ENCODE measurements around the gene RAB7B.
"Not testable (repeated sequence)": the region's sequence is repeated elsewhere in the genome, so short reads cannot be mapped to it uniquely, and the experiment has no call there.

The RAB7B gene

GRCh38 chr1:206002871-206003801 is at the start of gene RAB7B:
RAB7B (minus strand) TSS chr1:206003395; CDS start chr1:205994135, 9,260 bp downstream.
- DNase-seq = no peak

DNA sequence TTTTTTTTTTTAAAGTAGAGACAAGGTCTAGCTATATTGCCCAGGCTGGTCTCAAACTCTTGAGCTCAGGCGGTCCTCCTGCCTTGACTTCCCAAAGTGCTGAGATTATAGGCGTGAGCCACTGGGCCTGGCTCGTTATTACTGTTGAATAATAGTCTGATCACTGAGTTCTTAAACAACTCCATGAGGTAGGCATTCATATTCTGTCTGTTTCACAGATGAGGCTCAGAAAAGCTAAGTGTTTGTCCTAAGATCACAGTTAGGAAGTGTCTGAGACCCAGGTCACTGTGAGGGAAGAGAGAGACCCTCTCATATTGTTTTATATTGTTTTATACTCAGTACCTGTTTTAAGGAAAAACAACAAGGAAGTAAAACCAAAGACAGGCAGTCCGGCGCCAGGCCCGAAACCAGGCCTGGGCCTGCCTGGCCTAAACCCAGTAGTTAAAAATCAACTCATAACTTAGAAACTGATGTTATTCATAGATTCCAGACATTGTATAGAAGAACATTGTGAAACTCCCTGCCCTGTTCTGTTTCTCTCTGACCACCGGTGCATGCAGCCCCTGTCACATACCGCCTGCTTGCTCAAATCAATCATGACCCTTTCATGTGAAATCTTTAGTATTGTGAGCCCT is 49.2 kb upstream of the RAB7B start:
- DNase-seq = not testable (repeated sequence)

DNA sequence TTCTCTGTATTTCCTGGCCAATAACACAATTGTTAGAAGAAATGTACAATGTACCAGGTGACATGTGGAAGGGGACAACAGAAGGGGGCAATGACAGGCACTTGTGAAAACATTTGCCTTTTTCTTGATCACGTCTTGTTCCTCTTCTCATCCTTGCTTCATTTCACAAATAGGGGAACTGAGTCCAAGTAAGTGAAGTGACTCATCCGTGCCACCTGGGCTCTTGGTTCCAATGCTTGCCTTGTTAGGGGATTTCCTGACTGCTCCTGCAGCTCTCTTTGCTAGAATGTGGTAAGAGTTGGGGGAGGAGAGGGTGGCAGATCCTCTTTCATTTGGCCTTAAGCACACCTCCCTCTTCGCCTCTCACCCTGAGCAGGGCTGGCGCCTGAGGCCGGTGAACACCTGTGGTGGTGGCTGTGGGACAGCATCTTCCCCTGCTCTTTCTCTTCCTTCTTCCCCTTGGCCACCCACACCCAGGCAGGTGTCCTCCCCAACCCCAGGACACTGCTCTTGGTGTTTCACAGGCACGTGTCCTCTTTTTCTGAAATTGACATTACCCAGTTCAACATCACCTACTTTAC is 47.5 kb upstream of the RAB7B start:
- no peak for DNase-seq

DNA sequence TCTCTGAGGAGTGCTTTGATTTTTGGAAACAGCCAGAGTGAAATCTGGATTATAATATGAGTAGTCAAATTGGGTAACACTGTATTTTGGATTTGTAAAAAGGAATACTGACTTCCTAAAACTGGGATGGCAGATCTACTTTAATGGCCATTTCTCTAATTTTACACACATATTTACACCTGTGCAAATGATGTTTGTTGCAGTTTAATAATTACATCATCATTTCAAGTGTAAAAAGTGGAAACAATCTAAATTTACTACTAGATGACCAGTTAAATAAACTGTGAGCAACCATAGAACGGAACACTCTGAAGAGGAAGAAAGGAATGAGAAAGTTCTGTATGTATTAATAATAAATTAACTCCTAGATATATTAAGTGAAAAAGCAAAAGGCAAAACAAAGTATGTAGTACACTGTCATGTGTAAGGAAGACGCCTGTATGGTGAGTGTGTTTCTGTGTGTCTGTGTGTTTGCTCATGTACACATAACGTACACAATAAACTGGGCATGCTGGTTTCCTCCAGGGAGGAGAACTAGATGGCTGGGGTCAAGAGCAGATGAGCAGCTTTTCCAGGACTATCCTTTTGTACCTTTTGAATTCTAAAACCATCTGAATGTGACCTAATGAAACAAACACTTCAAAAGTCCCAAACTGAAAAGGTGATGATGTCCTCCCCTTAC is 46.9 kb upstream of the RAB7B start:
- DNase-seq = no peak

DNA sequence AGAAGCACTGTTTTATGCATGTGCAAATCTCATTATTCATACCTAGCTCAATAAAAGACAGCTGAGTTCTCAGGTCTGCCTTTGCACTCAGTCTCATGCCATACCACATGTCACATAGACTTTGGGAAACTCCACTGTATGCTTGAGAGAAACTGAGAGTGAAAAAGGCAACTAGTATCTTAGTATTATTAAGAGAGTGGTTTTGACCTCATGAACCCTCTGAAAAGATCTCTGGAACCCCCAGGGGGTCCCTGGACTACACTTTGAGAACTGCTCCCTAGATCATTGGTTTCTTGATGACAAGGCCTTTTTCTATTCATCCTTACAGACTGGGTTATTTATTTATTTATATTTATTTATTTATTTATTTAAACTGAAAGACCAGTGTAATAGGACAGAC is 46.1 kb upstream of the RAB7B start:
- no peak for DNase-seq

DNA sequence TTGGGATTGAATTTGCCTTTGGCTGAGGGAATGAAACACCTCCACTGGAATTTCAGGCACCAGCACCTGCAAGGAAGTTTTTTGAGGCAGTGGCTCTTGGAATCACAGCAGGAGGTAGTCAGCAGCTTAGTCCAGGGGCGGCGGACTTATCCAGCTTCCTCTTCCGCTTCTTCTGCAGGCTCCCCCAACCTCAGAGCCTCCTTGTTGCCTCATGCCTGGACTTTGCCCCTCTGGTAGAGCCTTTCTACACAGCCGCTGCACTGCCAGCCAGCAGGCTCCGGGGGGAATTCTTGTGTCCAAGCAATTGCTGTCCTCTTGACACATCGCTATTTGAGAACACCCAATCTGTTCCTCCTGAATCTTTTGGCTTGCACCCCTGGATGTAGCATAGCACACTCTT is 45.4 kb upstream of the RAB7B start:
- DNase-seq = no peak

- no peak for DNase-seq
These were observed 44.1 kb upstream of the RAB7B start for GRCh38 chr1:206047271-206047670.

DNA sequence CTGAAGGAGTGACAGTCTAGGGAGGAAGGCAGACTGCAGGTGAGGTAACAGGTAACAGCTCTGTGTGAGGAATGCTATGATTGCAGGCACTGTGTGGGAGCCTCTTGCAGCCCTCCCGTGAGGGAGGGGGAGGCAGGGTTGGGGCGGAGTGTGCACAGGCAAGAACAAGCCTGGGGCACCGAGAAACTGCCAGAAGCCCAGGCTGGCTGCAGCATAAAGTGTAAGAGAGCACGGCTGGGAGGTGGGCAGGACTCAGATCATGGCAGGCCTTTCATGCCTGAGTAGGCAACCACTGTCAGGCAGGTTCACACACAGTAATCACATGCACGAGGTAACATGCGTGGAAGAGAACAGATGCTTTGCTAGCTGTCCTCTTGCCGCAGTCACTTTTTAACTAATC is 38.4 kb upstream of the RAB7B start:
- no peak for DNase-seq

DNA sequence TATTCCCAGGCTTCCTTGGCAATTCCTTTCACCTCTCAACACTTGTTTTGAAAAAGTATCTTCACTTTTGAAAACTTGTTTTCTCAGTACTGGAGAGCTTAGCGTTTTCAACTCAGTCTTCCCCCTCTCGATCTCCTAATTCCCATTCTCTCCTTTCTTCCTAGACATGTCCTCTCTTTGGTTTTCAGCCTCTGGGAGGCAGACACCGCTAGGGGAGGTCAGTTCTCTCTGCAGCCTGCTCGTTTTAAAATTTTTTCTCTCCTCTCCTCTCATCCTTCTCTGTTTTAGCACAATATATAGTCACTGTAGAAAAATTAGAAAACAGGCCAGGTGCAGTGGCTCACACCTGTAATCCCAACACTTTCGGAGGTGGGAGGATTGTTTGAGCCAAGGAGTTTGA is 37.1 kb upstream of the RAB7B start:
- DNase-seq = no peak

- DNase-seq = no peak
These were observed 36.1 kb upstream of the RAB7B start for GRCh38 chr1:206039046-206039973.

GRCh38 chr1:206037581-206037980 is 34.4 kb upstream of the RAB7B start:
- DNase-seq = no peak

GRCh38 chr1:206036663-206037455 is 33.7 kb upstream of the RAB7B start:
- DNase-seq = no peak

DNA sequence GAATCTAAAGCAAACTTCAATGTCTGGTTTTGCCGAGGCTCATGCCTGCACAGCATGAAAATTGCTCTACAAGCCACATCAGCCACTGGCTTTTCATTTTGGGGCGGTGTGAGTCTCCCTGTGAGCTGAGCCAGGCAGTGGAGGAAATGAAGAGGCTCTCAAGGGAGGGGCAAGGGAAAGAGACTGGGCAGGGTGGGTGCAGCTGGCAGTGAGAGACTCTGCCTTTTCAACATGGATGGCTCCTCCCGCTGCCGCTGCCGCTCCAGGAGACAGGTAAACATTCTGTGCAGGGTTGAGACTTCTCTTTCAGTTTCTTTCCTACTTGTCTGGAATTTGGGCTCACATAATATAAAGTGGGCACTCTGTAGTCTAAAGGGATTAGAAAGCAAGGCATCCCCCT is 31.8 kb upstream of the RAB7B start:
- no peak for DNase-seq

DNA sequence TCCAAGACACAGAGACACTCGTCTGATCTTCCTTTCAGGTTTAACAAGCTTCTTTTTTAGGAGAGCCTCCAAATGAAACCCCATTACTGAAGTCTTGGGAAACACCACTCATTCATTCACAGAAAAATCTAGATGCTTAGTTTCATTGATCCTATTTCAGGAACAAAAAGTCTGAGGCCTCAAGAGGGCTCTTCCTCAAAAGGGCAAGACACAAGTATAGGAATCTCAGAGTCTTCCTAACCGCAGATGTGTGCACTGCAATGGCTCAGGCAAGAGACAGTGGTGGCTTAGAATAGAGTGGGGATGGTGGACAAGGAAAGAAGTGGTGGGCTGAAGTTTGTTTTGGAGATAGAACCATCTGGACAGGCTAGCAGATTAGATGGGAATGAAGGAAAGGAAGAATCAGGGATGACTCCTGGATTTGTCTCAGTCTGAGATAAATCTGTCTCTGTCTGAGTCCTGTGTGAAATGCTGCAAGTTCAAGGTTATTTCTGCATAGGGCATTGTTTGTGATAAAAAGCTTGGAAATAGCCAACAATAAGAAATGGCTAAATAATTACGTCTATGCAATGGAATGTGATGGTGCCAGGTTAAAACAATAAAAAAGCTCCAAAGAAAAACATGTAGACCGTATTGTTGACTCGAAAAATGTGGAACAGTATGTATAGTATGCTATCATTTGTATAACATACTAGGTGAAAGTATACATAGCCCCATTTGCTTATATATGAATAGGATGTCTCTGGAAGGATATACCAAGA is 29.4 kb upstream of the RAB7B start:
- DNase-seq = no peak

DNA sequence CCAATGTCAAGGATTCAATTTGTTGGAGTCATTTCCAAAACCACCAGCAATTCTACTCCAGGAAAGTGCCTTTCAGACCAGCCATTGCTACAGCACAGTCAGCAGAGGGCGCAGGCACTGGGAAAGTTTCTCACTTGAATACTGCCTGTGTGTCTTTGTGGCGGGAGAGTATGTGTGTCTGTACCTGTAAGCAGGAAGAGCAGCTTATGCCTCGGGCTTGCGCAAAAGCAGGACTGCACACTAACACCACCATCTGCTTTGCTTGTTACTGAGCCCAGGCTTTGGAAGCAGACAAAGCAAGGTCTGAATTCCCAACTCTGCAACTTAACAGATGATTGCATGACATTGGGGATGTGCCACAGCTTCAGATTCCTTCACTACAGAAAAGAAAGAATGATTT is 27.5 kb upstream of the RAB7B start:
- peak; percentile 42 for DNase-seq

DNA sequence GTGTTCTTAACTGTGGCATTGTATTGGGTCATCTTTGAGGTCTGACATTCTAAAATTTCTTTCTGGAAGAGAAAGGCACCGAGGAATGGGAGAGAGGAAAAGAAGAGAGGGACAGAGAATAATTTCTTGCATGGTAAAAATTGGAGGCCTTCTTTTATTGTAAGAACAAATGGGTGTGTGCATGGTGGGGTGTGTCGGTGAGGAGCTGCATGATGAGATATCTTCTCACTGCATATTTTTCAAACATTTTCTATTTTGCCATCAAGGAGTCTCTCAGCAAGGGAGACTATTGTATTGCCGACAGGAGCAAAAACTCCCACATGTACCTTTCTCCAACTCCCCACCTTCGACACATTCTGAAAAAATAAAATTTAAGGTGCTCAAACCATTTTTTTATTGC is 27.0 kb upstream of the RAB7B start:
- no peak for DNase-seq

GRCh38 chr1:206029484-206029883 is 26.3 kb upstream of the RAB7B start:
- no peak for DNase-seq

GRCh38 chr1:206025283-206025820 is 22.2 kb upstream of the RAB7B start:
- no peak for DNase-seq

- no peak for DNase-seq
These were observed 20.5 kb upstream of the RAB7B start, which contains the start of gene CTSE for GRCh38 chr1:206023695-206024094. CTSE (minus strand) TSS chr1:206023895; CDS start chr1:206023791, 104 bp downstream.

GRCh38 chr1:206022766-206023165 is 19.6 kb upstream of the RAB7B start:
- DNase-seq = no peak

Data from activated gamma-delta T cell treated with Interleukin-2 at 50 U/mL for 16 hours (primary cell).